ENCODE measurements around the gene WNT3. TPM values are rescaled to one million over a fixed set of nuclear protein-coding genes. Genes with fewer than 3 reads are reported as not detected.

WNT3 gene
- total and polyA plus RNA-seq, 10 of the 15 experiments (the other 5 are each of a cell fraction or from before 2014, with no cell fraction given): 0.01 to 0.03 TPM; not detected in 8

GRCh38 chr17:46776298-46777005 lies 42.0 kb downstream of the WNT3 start:
- WGBS (ENCODE audit: insufficient coverage, insufficient replicate concordance, low lambda C conversion rate, missing lambda C conversion rate): 59% methylated on average over 11 of the region's 12 CpGs
- intact Hi-C loops (cut with micrococcal nuclease; ENCODE audit: unreplicated experiment) (loop anchor here (10.0 kb wide), 1 partner anchor 68 kb away; no protein-coding TSS in a partner anchor), in situ Hi-C loops (cut with MboI) (no loop called here)
- Histone ChIP-seq H3K4me1 (ENCODE audit: control insufficient read depth, insufficient read depth, low read length) (0 out of 2 replicates have a peak, but pooled peaks cover 4% of the 10 kb centered on the region), H3K79me2 (ENCODE audit: control insufficient read depth, insufficient read depth, low read length) (no peaks in the 10 kb centered on the region), H3K9ac (ENCODE audit: control insufficient read depth, insufficient read depth, low read length) (no peak overlapping the region), H3K4me3 (no peak overlapping the region), H4K20me1 (ENCODE audit: control insufficient read depth, insufficient read depth) (no peaks in the 10 kb centered on the region), H3K27ac (ENCODE audit: control insufficient read depth, insufficient read depth) (no peak overlapping the region), H3K36me3 (ENCODE audit: control insufficient read depth in 2 of 2, insufficient read depth in 2 of 2, low read length in 1 of 2) (no peaks in the 10 kb centered on the region), H2AFZ (ENCODE audit: control insufficient read depth, low read depth, low read length) (no peak overlapping the region), H3K27me3 (replicated peaks in 1 of 2; ENCODE audit: control insufficient read depth in 2 of 2, insufficient read depth in 2 of 2, low read length in 1 of 2) (peaks cover 3 to 11% of the 10 kb centered on the region in 2 experiments; a peak in 3 of 4 replicates), H3K9me3 (replicated peaks; ENCODE audit: control insufficient read depth, insufficient read depth, low read length) (no peaks in the 10 kb centered on the region), H3K4me2 (ENCODE audit: control insufficient read depth, insufficient read depth) (no peak overlapping the region)
- TF ChIP-seq SMAD5 (IDR thresholded peaks at IDR 0.05; ENCODE audit: low read depth): no peak
- no peak for TF ChIP-seq ELK1 (IDR thresholded peaks at IDR 0.05; ENCODE audit: low read depth, low read length)
- no peak for TF ChIP-seq SRF (IDR thresholded peaks at IDR 0.05; ENCODE audit: low read depth in 2 of 2, low read length in 2 of 2)
- no peak for TF ChIP-seq YY1 (IDR thresholded peaks at IDR 0.05; ENCODE audit: low read depth, low read length)
- no peak for TF ChIP-seq CBFB (IDR thresholded peaks at IDR 0.05; ENCODE audit: low read depth)
- no peak for TF ChIP-seq CBX3 (IDR thresholded peaks at IDR 0.05; ENCODE audit: borderline replicate concordance, low read depth)
- ChIA-PET CTCF (no interaction called here), RAD21 (ENCODE audit: unreplicated experiment) (no interaction called here), POLR2A (no interaction called here), SMC1A (ENCODE audit: uncharacterized antibody, unreplicated experiment) (no interaction called here)
- FAIRE-seq (no peak), ATAC-seq (no peak), DNase-seq (ENCODE audit: low read depth, low spot score) (no peak)
- BruUV-seq (replicated peaks): no TSS peak

All from GM12878 (cell line).